H1 (cell line): ENCODE measurements around the gene LTBP4. TPM values are rescaled to one million over a fixed set of nuclear protein-coding genes. Genes with fewer than 3 reads are reported as not detected.

Experiments used
- ASH2L ChIP-seq: fragments of 200-600, 300-600 bp; sonication (generic); IDR thresholded peaks from one replicate; pipeline ENCODE4 v1.7.1; 2017; ENCODE audit warnings: low read length
- CEBPB ChIP-seq: IDR thresholded peaks from 2 replicates; pipeline ENCODE4 v1.6.1; 2012; ENCODE audit warnings: low read depth, low read length
- CREB1 ChIP-seq: IDR thresholded peaks from 2 replicates; pipeline ENCODE4 v1.6.1; 2012; ENCODE audit warnings: inconsistent platforms
- CTCF ChIP-seq, 3 experiments: IDR thresholded peaks; 1 replicate in 2 of 3; 2 replicates in 1 of 3; pipeline versions ENCODE4 v1.5.1 to v1.6.1; 2011; ENCODE audit warnings: low read length in 3 of 3, mild to moderate bottlenecking in 3 of 3, inconsistent platforms in 2 of 3, low read depth in 1 of 3, moderate library complexity in 1 of 3; ENCODE audit not compliant: insufficient read depth in 1 of 3; ENCODE audit errors: control extremely low read depth in 1 of 3
- EP300 ChIP-seq, 2 experiments: IDR thresholded peaks; 1 replicate in 1 of 2; 2 replicates in 1 of 2; pipeline ENCODE4 v1.6.1; 2011 to 2012; ENCODE audit warnings: low read depth in 2 of 2, low read length in 2 of 2, mild to moderate bottlenecking in 2 of 2, borderline replicate concordance in 1 of 2, inconsistent platforms in 1 of 2, moderate library complexity in 1 of 2
- FOSL1 ChIP-seq: IDR thresholded peaks from 2 replicates; pipeline ENCODE4 v1.6.1; 2011; ENCODE audit warnings: mild to moderate bottlenecking, low read depth, low read length, moderate library complexity; ENCODE audit not compliant: insufficient read depth
- KDM5A ChIP-seq: fragments of 200-600 bp; IDR thresholded peaks from 2 replicates; pipeline ENCODE4 v1.7.1; 2012; ENCODE audit warnings: mild to moderate bottlenecking, low read length, inconsistent platforms, mixed read lengths
- RBBP5 ChIP-seq: IDR thresholded peaks from 2 replicates; pipeline ENCODE4 v1.7.1; 2012; ENCODE audit warnings: low read depth, mild to moderate bottlenecking, inconsistent platforms, low read length, moderate library complexity, borderline replicate concordance
- RNF2 ChIP-seq: fragments of 200-900, 300-1000 bp; sonication (generic); IDR thresholded peaks from 2 replicates; pipeline ENCODE4 v1.7.1; 2016; ENCODE audit warnings: borderline replicate concordance, low read depth, mild to moderate bottlenecking, antibody characterized with exemption, low read length; ENCODE audit not compliant: poor library complexity, severe bottlenecking; ENCODE audit errors: missing control alignments
- SAP30 ChIP-seq: fragments of 300-600 bp; sonication (generic); IDR thresholded peaks from 2 replicates; pipeline ENCODE4 v1.7.1; 2012; ENCODE audit warnings: low read length, moderate library complexity, mild to moderate bottlenecking, inconsistent platforms; ENCODE audit not compliant: insufficient read depth, insufficient replicate concordance
- SIN3A ChIP-seq, 2 experiments: IDR thresholded peaks in 1 of 2; conservative IDR thresholded peaks in 1 of 2; 2 replicates each; pipeline ENCODE4 v1.6.1; 2011 to 2012; ENCODE audit warnings: low read length in 2 of 2, improper control_type of control experiment in 1 of 2, low read depth in 1 of 2, mild to moderate bottlenecking in 1 of 2
- SIRT6 ChIP-seq: IDR thresholded peaks from one replicate; pipeline ENCODE4 v1.7.1; 2012; ENCODE audit warnings: low read length, inconsistent platforms
- SP2 ChIP-seq: IDR thresholded peaks from 2 replicates; pipeline ENCODE4 v1.6.1; 2012; ENCODE audit warnings: mild to moderate bottlenecking, low read length, inconsistent platforms
- polyA plus RNA-seq, 7 experiments: library from polyadenylated mRNA; depleted of rRNA in 3 of 7; stranded (reverse) in 5 of 7; unstranded in 2 of 7; fragments of >200 nt in 5 of 7; fragments of 200-250 nt in 2 of 7; gene quantifications; 1 replicate in 5 of 7; 2 replicates in 1 of 7; 4 replicates in 1 of 7; pipeline versions ENCODE4 v1.2.1 to v1.2.3, GENCODE V29; 2011 to 2013; ENCODE audit warnings: missing spikeins in 2 of 7, mixed read lengths in 2 of 7
- total RNA-seq: library from RNA; stranded (reverse); fragmentation: NEBNext Ultra II Directional; extraction: Animal tissue kit (Norgen Biotek cat#: 25700); gene quantifications from 2 replicates; pipeline ENCODE4 v1.2.1, GENCODE V29; 2021

Gene LTBP4
- total and polyA plus RNA-seq, 2 of the 8 experiments (the other 6 are each of a cell fraction or from before 2014, with no cell fraction given) = 54.5 to 77.1 TPM

DNA sequence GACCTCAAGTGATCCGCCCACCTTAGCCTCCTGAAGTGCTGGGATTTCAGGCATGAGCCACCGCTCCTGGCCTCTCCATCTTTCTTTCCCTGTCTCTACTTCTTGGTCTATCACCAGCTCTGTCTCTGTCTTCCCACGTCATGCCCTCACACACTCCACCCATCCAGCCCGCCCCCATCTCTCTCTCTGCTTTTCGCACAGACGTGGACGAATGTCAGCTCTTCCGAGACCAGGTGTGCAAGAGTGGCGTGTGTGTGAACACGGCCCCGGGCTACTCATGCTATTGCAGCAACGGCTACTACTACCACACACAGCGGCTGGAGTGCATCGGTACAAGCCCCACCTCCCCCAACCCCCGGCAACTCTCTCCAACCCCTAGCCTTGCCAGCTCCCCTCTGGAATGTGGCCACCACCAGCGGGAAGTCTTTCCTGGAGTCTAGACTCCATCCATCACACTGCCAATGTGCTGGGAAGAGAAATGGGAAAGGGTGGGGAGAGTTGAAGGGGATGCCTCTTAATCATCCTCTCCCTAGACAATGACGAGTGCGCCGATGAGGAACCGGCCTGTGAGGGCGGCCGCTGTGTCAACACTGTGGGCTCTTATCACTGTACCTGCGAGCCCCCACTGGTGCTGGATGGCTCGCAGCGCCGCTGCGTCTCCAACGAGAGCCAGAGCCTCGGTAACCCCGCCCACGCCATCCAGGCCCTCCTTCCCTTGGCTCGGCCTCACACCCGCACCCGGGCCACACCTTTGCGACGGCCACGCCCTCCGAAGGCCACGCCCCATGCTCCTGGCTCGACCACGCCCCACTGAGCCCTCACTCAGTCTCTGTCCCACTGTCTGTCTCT is 22.5 kb downstream of the LTBP4 start (continued):
- TF ChIP-seq CEBPB (no peak), CTCF (IDR thresholded peaks at IDR 0.05; ENCODE audit: control extremely low read depth in 1 of 3, insufficient read depth in 1 of 3, low read depth in 1 of 3, low read length in 3 of 3) (peak in 1 of 3 experiments; percentile 1; a peak in 1 of 4 replicates), CREB1 (peak; percentile 37; the same call in 1 of the 2 replicates), SIRT6 (no peak), RBBP5 (peak; percentile 93; the same call in 1 of the 2 replicates), ASH2L (peak; percentile 97), RNF2 (no peak), EP300 (IDR thresholded peaks at IDR 0.05; ENCODE audit: borderline replicate concordance in 1 of 2, low read depth in 2 of 2, low read length in 2 of 2) (no peak), FOSL1 (no peak), SIN3A (conservative IDR thresholded peaks at IDR 0.05 in 1 of 2, IDR thresholded peaks at IDR 0.05 in 1 of 2; ENCODE audit: low read depth in 1 of 2, low read length in 2 of 2) (0 out of 4 replicates have a peak, but pooled peaks of 1 of the 2 experiments have one; percentile 59), SAP30 (no peak), KDM5A (no peak), SP2 (no peak)
